Measurements from ENCODE around the gene KRT80. TPM values are rescaled to one million over a fixed set of nuclear protein-coding genes. Genes with fewer than 3 reads are reported as not detected.
A peak's percentile ranks its signal among the peaks of the same experiment; 100 is the strongest.
"Not testable (repeated sequence)": the region's sequence is repeated elsewhere in the genome, so short reads cannot be mapped to it uniquely, and the experiment has no call there.

KRT80 gene
- total RNA-seq: under 1 TPM in 1 of 3 donors, not detected in 2; 0.06 TPM
- long read RNA-seq, donor 1: 0 reads
- long read RNA-seq, donor 2: 0 reads

GRCh38 chr12:52191841-52192791 lies at the start of gene KRT80:
TSS of gene KRT80 (minus strand) at chr12:52192014. CDS start at chr12:52191902, 112 bp downstream.
- H3K9me3 ChIP-seq: no peaks in the 10 kb centered on the region
- no peaks in the 10 kb centered on the region for H3K4me1 ChIP-seq (ENCODE audit: low read depth)
- intact Hi-C loops (cut with DNase I, micrococcal nuclease): no loop called here
- no peak within 1 kb of the TSS for H3K4me3 ChIP-seq
- TF ChIP-seq CTCF (IDR thresholded peaks at IDR 0.05): no peak
- peak; percentile 91 for ATAC-seq
- peak; percentile 77 to 84 (median 77) for DNase-seq
- no peaks in the 10 kb centered on the region for H3K36me3 ChIP-seq (ENCODE audit: low read depth)

- Histone ChIP-seq H3K36me3 (ENCODE audit: low read depth) (no peaks in the 10 kb centered on the region), H3K4me3 (no peak overlapping the region), H3K9me3 (no peaks in the 10 kb centered on the region), H3K4me1 (ENCODE audit: low read depth) (peaks cover 10% of the 10 kb centered on the region)
- DNase-seq (no peak), ATAC-seq (no peak)
- intact Hi-C loops (cut with DNase I, micrococcal nuclease): no loop called here
- TF ChIP-seq CTCF (IDR thresholded peaks at IDR 0.05): no peak
These were observed 49.5 kb upstream of the KRT80 start for GRCh38 chr12:52241205-52241842.

- intact Hi-C loops (cut with DNase I, micrococcal nuclease); H3K9me3 ChIP-seq; H3K4me3 ChIP-seq; H3K36me3 ChIP-seq (ENCODE audit: low read depth); ATAC-seq; DNase-seq: not testable (repeated sequence)
- H3K4me1 ChIP-seq (ENCODE audit: low read depth): peaks cover 10% of the 10 kb centered on the region
These were observed 48.4 kb upstream of the KRT80 start for GRCh38 chr12:52240247-52240646.

GRCh38 chr12:52239767-52240166 lies 48.0 kb upstream of the KRT80 start:
- no peak for TF ChIP-seq CTCF (IDR thresholded peaks at IDR 0.05)
- DNase-seq (no peak), ATAC-seq (no peak)
- no peak overlapping the region for H3K4me3 ChIP-seq
- no peaks in the 10 kb centered on the region for H3K36me3 ChIP-seq (ENCODE audit: low read depth)
- H3K4me1 ChIP-seq (ENCODE audit: low read depth): peaks cover 10% of the 10 kb centered on the region
- no peaks in the 10 kb centered on the region for H3K9me3 ChIP-seq
- intact Hi-C loops (cut with DNase I, micrococcal nuclease): no loop called here

GRCh38 chr12:52238916-52239646 lies 47.3 kb upstream of the KRT80 start:
- TF ChIP-seq CTCF (IDR thresholded peaks at IDR 0.05): no peak
- no peaks in the 10 kb centered on the region for H3K36me3 ChIP-seq (ENCODE audit: low read depth)
- no peaks in the 10 kb centered on the region for H3K9me3 ChIP-seq
- H3K4me3 ChIP-seq: no peak overlapping the region
- no peak for DNase-seq
- intact Hi-C loops (cut with DNase I, micrococcal nuclease): no loop called here
- ATAC-seq: no peak
- peaks cover 7% of the 10 kb centered on the region for H3K4me1 ChIP-seq (ENCODE audit: low read depth)
